NCI-H82 treated with DMSO at 0.1 percent for 48 hours (cell line): ENCODE results near the gene VPS37D.
"Not testable (repeated sequence)": the region's sequence is repeated elsewhere in the genome, so short reads cannot be mapped to it uniquely, and the experiment has no call there.

Experiments used
- DNase-seq: peaks from one replicate; lab custom pipeline; 2025; ENCODE audit not compliant: unreplicated experiment; lab: John Stamatoyannopoulos, UW

Gene VPS37D

GRCh38 chr7:73645643-73646174 is 21.9 kb upstream of the VPS37D start:
- DNase-seq = no peak

GRCh38 chr7:73646785-73647724 is 20.6 kb upstream of the VPS37D start:
- no peak for DNase-seq

GRCh38 chr7:73647725-73648592 is 19.7 kb upstream of the VPS37D start:
- no peak for DNase-seq

GRCh38 chr7:73648593-73649332 is 18.9 kb upstream of the VPS37D start:
- DNase-seq = no peak

- no peak for DNase-seq
Observed at GRCh38 chr7:73649576-73649975, 18.1 kb upstream of the VPS37D start.

- DNase-seq = no peak
Observed at GRCh38 chr7:73650524-73650923, 17.1 kb upstream of the VPS37D start.

GRCh38 chr7:73652541-73652949 is 15.1 kb upstream of the VPS37D start:
- peak; percentile 43 for DNase-seq

GRCh38 chr7:73655309-73655708 is 12.3 kb upstream of the VPS37D start:
- DNase-seq = not testable (repeated sequence)

- DNase-seq = no peak
Observed at GRCh38 chr7:73659983-73660382, 7.6 kb upstream of the VPS37D start.

- DNase-seq = not testable (repeated sequence)
Observed at GRCh38 chr7:73660594-73660993, 7.0 kb upstream of the VPS37D start.

GRCh38 chr7:73663033-73663432 is 4.6 kb upstream of the VPS37D start:
- DNase-seq = no peak

GRCh38 chr7:73668103-73668885 is 663 bp downstream of the VPS37D start:
- peak; percentile 31 for DNase-seq

GRCh38 chr7:73668886-73669230 is 1.2 kb downstream of the VPS37D start:
- DNase-seq = no peak

- no peak for DNase-seq
Observed at GRCh38 chr7:73669288-73669701, 1.7 kb downstream of the VPS37D start.

- DNase-seq = no peak
Observed at GRCh38 chr7:73669858-73670385, 2.3 kb downstream of the VPS37D start.

- DNase-seq = no peak
Observed at GRCh38 chr7:73671322-73671661, 3.7 kb downstream of the VPS37D start.

- DNase-seq = no peak
Observed at GRCh38 chr7:73671857-73672445, 4.3 kb downstream of the VPS37D start.

- no peak for DNase-seq
Observed at GRCh38 chr7:73674468-73675124, 7.0 kb downstream of the VPS37D start.

- DNase-seq = not testable (repeated sequence)
Observed at GRCh38 chr7:73676062-73676461, 8.4 kb downstream of the VPS37D start.
